ENCODE results near the gene DSTN. TPM values are rescaled to one million over a fixed set of nuclear protein-coding genes. Genes with fewer than 3 reads are reported as not detected.

DSTN gene
- total and polyA plus RNA-seq, 2 donors (not counting 1 experiment from before 2014, with no cell fraction given), result 6.6 to 13.4 TPM

DNA sequence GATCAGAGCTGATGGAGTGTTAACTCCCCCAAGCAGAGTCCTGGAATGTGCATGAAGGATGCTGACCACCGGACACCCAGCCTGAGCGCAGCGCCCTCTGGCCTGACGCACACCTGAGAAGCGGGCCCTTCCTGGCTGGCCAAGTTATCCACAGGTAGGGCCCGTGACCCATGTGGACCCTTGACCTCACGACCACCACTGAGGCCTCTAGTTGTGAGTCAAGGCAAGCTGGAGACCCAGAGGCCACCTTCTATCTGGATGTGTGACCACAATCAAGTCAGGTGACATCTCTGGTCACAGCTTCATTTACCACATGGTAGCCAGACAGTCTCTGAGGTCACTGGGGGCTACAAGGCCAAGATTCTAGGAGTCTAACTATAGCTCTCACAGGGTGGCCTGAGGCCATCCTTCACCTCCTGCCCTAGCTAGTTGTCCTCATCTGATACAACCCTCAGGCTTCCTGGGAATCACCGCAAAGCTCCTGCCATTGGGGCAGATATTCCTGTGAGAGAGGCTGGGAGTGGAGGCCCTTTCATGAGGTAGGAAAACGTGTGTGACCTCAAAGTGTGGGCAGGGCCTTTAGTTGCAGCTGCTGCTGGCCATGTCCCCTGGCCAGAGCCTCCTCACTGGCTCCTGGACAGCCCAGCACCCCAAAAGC, 53.1 kb downstream of the DSTN start:
- Histone ChIP-seq H3K27ac (ENCODE audit: low read length in 2 of 2) (no peak overlapping the region), H3K79me2 (ENCODE audit: control insufficient read depth, insufficient read depth, low read length) (no peaks in the 10 kb centered on the region), H3K4me1 (ENCODE audit: control insufficient read depth in 2 of 2, insufficient read depth in 2 of 2, low read length in 2 of 2) (no peaks in the 10 kb centered on the region), H2AFZ (ENCODE audit: insufficient read depth, low read depth, low read length, poor library complexity, severe bottlenecking) (no peak overlapping the region), H3K36me3 (replicated peaks in 1 of 2; ENCODE audit: control extremely low read depth in 1 of 2, control insufficient read depth in 1 of 2, extremely low read depth in 1 of 2, insufficient read depth in 2 of 2, low read length in 1 of 2) (peaks cover 3 to 12% of the 10 kb centered on the region in 2 experiments), H4K20me1 (ENCODE audit: control insufficient read depth, insufficient read depth, low read length, poor library complexity, severe bottlenecking) (no peaks in the 10 kb centered on the region), H3K9ac (ENCODE audit: low read length) (no peak overlapping the region), H3K4me2 (replicated peaks; ENCODE audit: low read depth, low read length, poor library complexity, severe bottlenecking) (no peak overlapping the region), H3K4me3 (ENCODE audit: control extremely low read depth in 1 of 5, extremely low read depth in 1 of 5, insufficient read depth in 1 of 5, low read depth in 2 of 5, low read length in 4 of 5) (no peak overlapping the region), H3K9me3 (ENCODE audit: control extremely low read depth in 1 of 3, control insufficient read depth in 2 of 3, insufficient read depth in 1 of 3, low read length in 2 of 3) (no peaks in the 10 kb centered on the region), H3K27me3 (replicated peaks in 1 of 4; ENCODE audit: control extremely low read depth in 1 of 4, control insufficient read depth in 3 of 4, insufficient read depth in 4 of 4, low read length in 3 of 4) (no peaks in the 10 kb centered on the region)
- ChIA-PET POLR2A (no interaction called here), CTCF (no interaction called here)
- no peaks in the 10 kb centered on the region for H3K4me1 Mint-ChIP-seq
- no peaks in the 10 kb centered on the region for H3K9me3 Mint-ChIP-seq (ENCODE audit: insufficient read depth)
- no peaks in the 10 kb centered on the region for H3K27me3 Mint-ChIP-seq
- no peak for DNase-seq
- no peak overlapping the region for H3K4me3 Mint-ChIP-seq
- ATAC-seq (ENCODE audit: low read depth), result no peak
- no peak overlapping the region for H3K27ac Mint-ChIP-seq
- no peak for TF ChIP-seq EZH2 (IDR thresholded peaks at IDR 0.05; ENCODE audit: borderline replicate concordance, insufficient read depth, low read depth, low read length, poor library complexity, severe bottlenecking)
- TF ChIP-seq, protein P1, sequence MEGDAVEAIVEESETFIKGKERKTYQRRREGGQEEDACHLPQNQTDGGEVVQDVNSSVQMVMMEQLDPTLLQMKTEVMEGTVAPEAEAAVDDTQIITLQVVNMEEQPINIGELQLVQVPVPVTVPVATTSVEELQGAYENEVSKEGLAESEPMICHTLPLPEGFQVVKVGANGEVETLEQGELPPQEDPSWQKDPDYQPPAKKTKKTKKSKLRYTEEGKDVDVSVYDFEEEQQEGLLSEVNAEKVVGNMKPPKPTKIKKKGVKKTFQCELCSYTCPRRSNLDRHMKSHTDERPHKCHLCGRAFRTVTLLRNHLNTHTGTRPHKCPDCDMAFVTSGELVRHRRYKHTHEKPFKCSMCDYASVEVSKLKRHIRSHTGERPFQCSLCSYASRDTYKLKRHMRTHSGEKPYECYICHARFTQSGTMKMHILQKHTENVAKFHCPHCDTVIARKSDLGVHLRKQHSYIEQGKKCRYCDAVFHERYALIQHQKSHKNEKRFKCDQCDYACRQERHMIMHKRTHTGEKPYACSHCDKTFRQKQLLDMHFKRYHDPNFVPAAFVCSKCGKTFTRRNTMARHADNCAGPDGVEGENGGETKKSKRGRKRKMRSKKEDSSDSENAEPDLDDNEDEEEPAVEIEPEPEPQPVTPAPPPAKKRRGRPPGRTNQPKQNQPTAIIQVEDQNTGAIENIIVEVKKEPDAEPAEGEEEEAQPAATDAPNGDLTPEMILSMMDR (IDR thresholded peaks at IDR 0.05), result no peak
- WGBS (ENCODE audit: insufficient coverage), result 99% methylated on average over 7 of the region's 9 CpGs
- intact Hi-C loops (cut with micrococcal nuclease), result no loop called here

GRCh38 chr20:17624070-17624469, 54.2 kb downstream of the DSTN start:
- Mint-ChIP-seq H3K27ac (no peak overlapping the region), H3K27me3 (no peaks in the 10 kb centered on the region), H3K9me3 (ENCODE audit: insufficient read depth) (no peaks in the 10 kb centered on the region), H3K4me3 (no peak overlapping the region), H3K4me1 (no peaks in the 10 kb centered on the region)
- no peak overlapping the region for H3K4me2 ChIP-seq (replicated peaks; ENCODE audit: low read depth, low read length, poor library complexity, severe bottlenecking)
- DNase-seq (no peak), ATAC-seq (ENCODE audit: low read depth) (no peak)
- no peaks in the 10 kb centered on the region for H3K79me2 ChIP-seq (ENCODE audit: control insufficient read depth, insufficient read depth, low read length)
- no peaks in the 10 kb centered on the region for H3K4me1 ChIP-seq (ENCODE audit: control insufficient read depth in 2 of 2, insufficient read depth in 2 of 2, low read length in 2 of 2)
- H3K4me3 ChIP-seq (ENCODE audit: control extremely low read depth in 1 of 5, extremely low read depth in 1 of 5, insufficient read depth in 1 of 5, low read depth in 2 of 5, low read length in 4 of 5), result no peak overlapping the region
- H3K27ac ChIP-seq (ENCODE audit: low read length in 2 of 2), result no peak overlapping the region
- TF ChIP-seq, protein P1 (IDR thresholded peaks at IDR 0.05), result no peak
- no peak for TF ChIP-seq EZH2 (IDR thresholded peaks at IDR 0.05; ENCODE audit: borderline replicate concordance, insufficient read depth, low read depth, low read length, poor library complexity, severe bottlenecking)
- H3K9me3 ChIP-seq (ENCODE audit: control extremely low read depth in 1 of 3, control insufficient read depth in 2 of 3, insufficient read depth in 1 of 3, low read length in 2 of 3), result no peaks in the 10 kb centered on the region
- ChIA-PET POLR2A (no interaction called here), CTCF (no interaction called here)
- H2AFZ ChIP-seq (ENCODE audit: insufficient read depth, low read depth, low read length, poor library complexity, severe bottlenecking), result no peak overlapping the region
- peaks cover 3 to 15% of the 10 kb centered on the region in 2 experiments for H3K36me3 ChIP-seq (replicated peaks in 1 of 2; ENCODE audit: control extremely low read depth in 1 of 2, control insufficient read depth in 1 of 2, extremely low read depth in 1 of 2, insufficient read depth in 2 of 2, low read length in 1 of 2)
- H4K20me1 ChIP-seq (ENCODE audit: control insufficient read depth, insufficient read depth, low read length, poor library complexity, severe bottlenecking), result no peaks in the 10 kb centered on the region
- no peaks in the 10 kb centered on the region for H3K27me3 ChIP-seq (replicated peaks in 1 of 4; ENCODE audit: control extremely low read depth in 1 of 4, control insufficient read depth in 3 of 4, insufficient read depth in 4 of 4, low read length in 3 of 4)
- no peak overlapping the region for H3K9ac ChIP-seq (ENCODE audit: low read length)
- WGBS (ENCODE audit: insufficient coverage), result 99% methylated on average over 11 of the region's 12 CpGs
- intact Hi-C loops (cut with micrococcal nuclease), result no loop called here

Measured in B cell (primary cell).